ENCODE measurements around the gene GTF3C4. TPM values are rescaled to one million over a fixed set of nuclear protein-coding genes. Genes with fewer than 3 reads are reported as not detected.

Gene GTF3C4
- total RNA-seq, 1 donor from 2014 or later = 12.5 TPM

DNA sequence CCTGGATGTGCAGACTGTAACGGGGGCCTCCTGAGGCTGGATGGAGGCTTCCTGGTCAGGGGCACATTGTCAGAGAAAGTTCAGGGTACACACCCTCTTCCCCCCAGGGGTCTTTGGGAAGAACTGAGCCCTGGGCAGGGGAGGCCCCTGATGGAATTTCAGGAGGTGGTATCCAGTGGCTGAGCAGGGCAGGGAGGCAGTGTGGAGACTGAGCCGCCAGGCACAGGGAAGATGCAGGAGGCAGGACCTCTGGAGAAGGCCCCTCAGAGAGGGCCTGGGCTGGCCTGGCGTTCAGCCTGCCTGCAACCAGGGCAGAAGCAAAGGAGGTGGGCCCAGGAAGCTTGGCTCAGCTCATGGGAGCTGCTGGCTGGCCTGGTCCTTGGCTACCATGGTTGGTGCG is 53.5 kb downstream of the GTF3C4 start:
- Histone ChIP-seq H3K4me1 (ENCODE audit: control insufficient read depth in 3 of 3, insufficient read depth in 3 of 3, low read length in 3 of 3) (no peaks in the 10 kb centered on the region), H3K9me3 (ENCODE audit: control insufficient read depth in 3 of 3, low read length in 3 of 3) (no peaks in the 10 kb centered on the region), H3K27ac (ENCODE audit: low read depth, low read length) (no peak overlapping the region), H3K4me3 (ENCODE audit: low read length in 3 of 3) (no peak overlapping the region), H3K36me3 (ENCODE audit: control insufficient read depth in 3 of 3, insufficient read depth in 3 of 3, low read length in 3 of 3) (no peaks in the 10 kb centered on the region), H3K27me3 (ENCODE audit: control insufficient read depth in 3 of 3, insufficient read depth in 3 of 3, low read length in 3 of 3) (peaks cover 22 to 44% (median 27%) of the 10 kb centered on the region in 3 donors), H3K9ac (ENCODE audit: low read depth in 1 of 3, low read length in 3 of 3) (no peak overlapping the region)

GRCh38 chr9:132725306-132725705 is 55.0 kb downstream of the GTF3C4 start:
- no peaks in the 10 kb centered on the region for H3K36me3 ChIP-seq (ENCODE audit: control insufficient read depth in 3 of 3, insufficient read depth in 3 of 3, low read length in 3 of 3)
- no peak overlapping the region for H3K27ac ChIP-seq (ENCODE audit: low read depth, low read length)
- no peak overlapping the region for H3K4me3 ChIP-seq (ENCODE audit: low read length in 3 of 3)
- no peaks in the 10 kb centered on the region for H3K9me3 ChIP-seq (ENCODE audit: control insufficient read depth in 3 of 3, low read length in 3 of 3)
- no peaks in the 10 kb centered on the region for H3K4me1 ChIP-seq (ENCODE audit: control insufficient read depth in 3 of 3, insufficient read depth in 3 of 3, low read length in 3 of 3)
- peaks cover 17 to 39% (median 25%) of the 10 kb centered on the region in 3 donors for H3K27me3 ChIP-seq (ENCODE audit: control insufficient read depth in 3 of 3, insufficient read depth in 3 of 3, low read length in 3 of 3)
- no peak overlapping the region for H3K9ac ChIP-seq (ENCODE audit: low read depth in 1 of 3, low read length in 3 of 3)

GRCh38 chr9:132726576-132727130 is 56.4 kb downstream of the GTF3C4 start:
- H3K4me1 ChIP-seq (ENCODE audit: control insufficient read depth in 3 of 3, insufficient read depth in 3 of 3, low read length in 3 of 3) = no peaks in the 10 kb centered on the region
- H3K36me3 ChIP-seq (ENCODE audit: control insufficient read depth in 3 of 3, insufficient read depth in 3 of 3, low read length in 3 of 3) = no peaks in the 10 kb centered on the region
- peaks cover 20 to 38% (median 23%) of the 10 kb centered on the region in 3 donors for H3K27me3 ChIP-seq (ENCODE audit: control insufficient read depth in 3 of 3, insufficient read depth in 3 of 3, low read length in 3 of 3)
- no peak overlapping the region for H3K27ac ChIP-seq (ENCODE audit: low read depth, low read length)
- H3K4me3 ChIP-seq (ENCODE audit: low read length in 3 of 3) = no peak overlapping the region
- no peak overlapping the region for H3K9ac ChIP-seq (ENCODE audit: low read depth in 1 of 3, low read length in 3 of 3)
- no peaks in the 10 kb centered on the region for H3K9me3 ChIP-seq (ENCODE audit: control insufficient read depth in 3 of 3, low read length in 3 of 3)

DNA sequence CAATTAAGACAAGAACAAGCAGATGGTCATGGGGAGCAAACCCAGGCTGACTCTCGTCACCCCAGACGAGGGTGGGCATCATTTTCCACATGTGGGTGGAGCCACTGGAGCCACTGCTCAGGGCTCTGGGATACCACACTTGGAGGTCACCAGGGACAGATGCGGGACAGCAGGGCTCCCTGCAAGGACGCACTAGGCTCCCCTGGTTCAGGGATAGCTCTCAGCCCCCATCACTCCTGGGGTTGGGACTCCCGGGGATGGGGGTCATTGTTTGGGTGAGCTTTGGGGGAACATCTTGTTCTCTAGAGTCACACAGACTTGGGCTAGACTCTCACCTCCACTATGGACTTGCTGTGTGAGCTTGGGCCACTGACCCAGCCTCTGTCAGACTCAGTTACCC is 57.8 kb downstream of the GTF3C4 start:
- Histone ChIP-seq H3K9me3 (ENCODE audit: control insufficient read depth in 3 of 3, low read length in 3 of 3) (no peaks in the 10 kb centered on the region), H3K27ac (ENCODE audit: low read depth, low read length) (no peak overlapping the region), H3K36me3 (ENCODE audit: control insufficient read depth in 3 of 3, insufficient read depth in 3 of 3, low read length in 3 of 3) (no peaks in the 10 kb centered on the region), H3K4me1 (ENCODE audit: control insufficient read depth in 3 of 3, insufficient read depth in 3 of 3, low read length in 3 of 3) (peaks cover 0 to under 1% (median 0%) of the 10 kb centered on the region in 3 donors), H3K4me3 (ENCODE audit: low read length in 3 of 3) (no peak overlapping the region), H3K9ac (ENCODE audit: low read depth in 1 of 3, low read length in 3 of 3) (no peak overlapping the region), H3K27me3 (ENCODE audit: control insufficient read depth in 3 of 3, insufficient read depth in 3 of 3, low read length in 3 of 3) (peaks cover 15 to 30% (median 23%) of the 10 kb centered on the region in 3 donors)

DNA sequence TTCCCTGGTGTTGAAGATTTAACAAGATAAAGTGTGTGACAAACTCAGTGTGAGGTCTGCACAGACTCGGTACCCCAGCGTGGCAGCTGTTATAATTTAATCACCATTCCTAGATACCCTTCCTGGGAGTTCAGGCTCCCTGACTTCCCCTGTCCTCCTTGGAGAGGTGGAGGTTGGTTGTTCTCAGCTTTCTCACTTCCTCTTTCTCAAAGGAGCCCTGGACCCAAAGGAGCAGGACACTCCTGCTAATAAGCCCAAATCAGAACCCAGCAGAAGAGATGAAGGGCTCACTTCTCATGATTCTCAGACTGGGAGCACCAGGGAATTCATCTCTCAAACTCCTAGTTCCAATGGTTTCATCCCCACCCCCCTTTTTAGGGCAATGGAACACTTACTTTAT is 58.2 kb downstream of the GTF3C4 start:
- peaks cover 15 to 32% (median 27%) of the 10 kb centered on the region in 3 donors for H3K27me3 ChIP-seq (ENCODE audit: control insufficient read depth in 3 of 3, insufficient read depth in 3 of 3, low read length in 3 of 3)
- no peaks in the 10 kb centered on the region for H3K36me3 ChIP-seq (ENCODE audit: control insufficient read depth in 3 of 3, insufficient read depth in 3 of 3, low read length in 3 of 3)
- H3K9ac ChIP-seq (ENCODE audit: low read depth in 1 of 3, low read length in 3 of 3) = no peak overlapping the region
- no peak overlapping the region for H3K27ac ChIP-seq (ENCODE audit: low read depth, low read length)
- no peak overlapping the region for H3K4me3 ChIP-seq (ENCODE audit: low read length in 3 of 3)
- H3K4me1 ChIP-seq (ENCODE audit: control insufficient read depth in 3 of 3, insufficient read depth in 3 of 3, low read length in 3 of 3) = peaks cover 0 to 4% (median 0%) of the 10 kb centered on the region in 3 donors
- H3K9me3 ChIP-seq (ENCODE audit: control insufficient read depth in 3 of 3, low read length in 3 of 3) = no peaks in the 10 kb centered on the region

GRCh38 chr9:132729235-132729890 is 59.1 kb downstream of the GTF3C4 start:
- Histone ChIP-seq H3K4me3 (ENCODE audit: low read length in 3 of 3) (no peak overlapping the region), H3K36me3 (ENCODE audit: control insufficient read depth in 3 of 3, insufficient read depth in 3 of 3, low read length in 3 of 3) (no peaks in the 10 kb centered on the region), H3K27me3 (ENCODE audit: control insufficient read depth in 3 of 3, insufficient read depth in 3 of 3, low read length in 3 of 3) (peaks cover 15 to 34% (median 29%) of the 10 kb centered on the region in 3 donors), H3K27ac (ENCODE audit: low read depth, low read length) (no peak overlapping the region), H3K4me1 (ENCODE audit: control insufficient read depth in 3 of 3, insufficient read depth in 3 of 3, low read length in 3 of 3) (peaks cover 0 to 4% (median 0%) of the 10 kb centered on the region in 3 donors), H3K9ac (ENCODE audit: low read depth in 1 of 3, low read length in 3 of 3) (no peak overlapping the region), H3K9me3 (ENCODE audit: control insufficient read depth in 3 of 3, low read length in 3 of 3) (no peaks in the 10 kb centered on the region)

DNA sequence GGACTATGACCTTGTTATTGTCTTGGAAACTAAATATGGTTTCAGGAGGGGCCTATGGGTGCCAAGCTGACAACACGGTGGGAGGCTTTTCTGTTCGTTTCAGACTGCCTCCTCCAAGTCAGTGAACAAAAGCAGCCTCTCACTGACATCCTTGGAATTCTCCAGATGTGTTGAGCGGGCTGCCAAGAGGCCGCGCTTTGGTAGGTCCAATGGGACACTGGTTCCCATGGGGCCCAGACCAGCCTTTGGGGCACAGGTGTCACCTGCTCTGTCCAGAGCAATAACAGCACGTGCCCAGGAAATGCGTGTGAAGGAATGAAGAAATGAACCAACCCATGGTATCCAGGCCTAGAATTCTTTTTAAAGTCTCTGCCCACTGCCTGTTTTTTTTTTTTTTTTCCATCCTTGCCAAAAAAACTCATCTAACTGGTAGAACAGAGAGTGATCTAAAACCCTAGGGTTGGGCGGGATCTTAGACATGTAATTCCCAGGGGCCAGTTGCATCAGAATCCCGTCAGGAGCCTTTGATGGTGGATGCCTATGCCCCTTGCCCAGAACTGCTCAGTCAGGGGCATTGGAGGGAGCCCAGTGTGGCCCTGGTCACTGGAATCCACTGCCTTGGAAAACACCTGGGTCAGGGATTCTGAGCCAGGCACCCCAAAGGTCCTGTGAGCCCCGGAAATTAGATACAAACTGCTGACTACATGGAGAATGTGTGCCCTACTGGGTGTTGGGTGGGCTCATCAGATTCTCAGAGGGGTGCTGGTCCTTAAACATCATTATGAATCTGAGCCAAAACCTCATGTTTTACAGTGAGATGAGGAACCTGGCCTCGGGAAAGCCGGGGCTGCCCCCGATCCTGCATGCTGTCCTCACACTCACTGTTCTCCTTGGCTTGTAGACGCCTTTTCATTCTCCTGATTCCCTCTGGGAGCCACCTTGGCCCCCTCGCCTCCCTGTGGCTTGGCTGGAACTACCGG is 60.1 kb downstream of the GTF3C4 start:
- Histone ChIP-seq H3K4me3 (ENCODE audit: low read length in 3 of 3) (no peak overlapping the region), H3K36me3 (ENCODE audit: control insufficient read depth in 3 of 3, insufficient read depth in 3 of 3, low read length in 3 of 3) (no peaks in the 10 kb centered on the region), H3K27me3 (ENCODE audit: control insufficient read depth in 3 of 3, insufficient read depth in 3 of 3, low read length in 3 of 3) (peaks cover 13 to 38% (median 29%) of the 10 kb centered on the region in 3 donors), H3K9ac (ENCODE audit: low read depth in 1 of 3, low read length in 3 of 3) (no peak overlapping the region), H3K27ac (ENCODE audit: low read depth, low read length) (no peak overlapping the region), H3K9me3 (ENCODE audit: control insufficient read depth in 3 of 3, low read length in 3 of 3) (no peaks in the 10 kb centered on the region), H3K4me1 (ENCODE audit: control insufficient read depth in 3 of 3, insufficient read depth in 3 of 3, low read length in 3 of 3) (peaks cover 0 to 4% (median 0%) of the 10 kb centered on the region in 3 donors)

DNA sequence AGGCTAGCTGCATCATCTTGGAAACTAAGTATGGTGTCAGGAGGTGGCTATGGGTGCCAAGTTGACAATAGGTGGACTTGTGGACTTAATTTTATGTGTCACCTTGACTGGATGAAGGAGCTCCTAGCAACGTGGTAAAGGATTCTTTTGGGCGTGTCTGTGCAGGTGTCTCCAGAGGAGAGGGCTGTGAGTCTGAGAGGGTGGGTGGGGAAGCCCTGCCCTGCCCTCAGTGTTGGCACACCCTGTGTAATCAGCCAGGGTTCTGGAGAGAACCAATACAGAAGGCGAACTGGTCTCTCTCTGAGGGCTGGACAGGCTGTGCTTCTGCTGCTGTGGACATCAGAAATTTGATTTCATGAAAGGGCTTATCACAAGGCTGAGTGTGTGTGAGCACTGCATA is 61.0 kb downstream of the GTF3C4 start:
- Histone ChIP-seq H3K4me1 (ENCODE audit: control insufficient read depth in 3 of 3, insufficient read depth in 3 of 3, low read length in 3 of 3) (peaks cover 0 to 4% (median 0%) of the 10 kb centered on the region in 3 donors), H3K36me3 (ENCODE audit: control insufficient read depth in 3 of 3, insufficient read depth in 3 of 3, low read length in 3 of 3) (no peaks in the 10 kb centered on the region), H3K9ac (ENCODE audit: low read depth in 1 of 3, low read length in 3 of 3) (no peak overlapping the region), H3K27ac (ENCODE audit: low read depth, low read length) (no peak overlapping the region), H3K9me3 (ENCODE audit: control insufficient read depth in 3 of 3, low read length in 3 of 3) (no peaks in the 10 kb centered on the region), H3K4me3 (ENCODE audit: low read length in 3 of 3) (no peak overlapping the region), H3K27me3 (ENCODE audit: control insufficient read depth in 3 of 3, insufficient read depth in 3 of 3, low read length in 3 of 3) (peaks cover 7 to 34% (median 27%) of the 10 kb centered on the region in 3 donors)

GRCh38 chr9:132732326-132733259 is 62.3 kb downstream of the GTF3C4 start:
- no peak overlapping the region for H3K9ac ChIP-seq (ENCODE audit: low read depth in 1 of 3, low read length in 3 of 3)
- peaks cover 6 to 31% (median 26%) of the 10 kb centered on the region in 3 donors for H3K27me3 ChIP-seq (ENCODE audit: control insufficient read depth in 3 of 3, insufficient read depth in 3 of 3, low read length in 3 of 3)
- H3K36me3 ChIP-seq (ENCODE audit: control insufficient read depth in 3 of 3, insufficient read depth in 3 of 3, low read length in 3 of 3) = no peaks in the 10 kb centered on the region
- H3K9me3 ChIP-seq (ENCODE audit: control insufficient read depth in 3 of 3, low read length in 3 of 3) = no peaks in the 10 kb centered on the region
- peaks cover 0 to 4% (median 0%) of the 10 kb centered on the region in 3 donors for H3K4me1 ChIP-seq (ENCODE audit: control insufficient read depth in 3 of 3, insufficient read depth in 3 of 3, low read length in 3 of 3)
- H3K27ac ChIP-seq (ENCODE audit: low read depth, low read length) = no peak overlapping the region
- H3K4me3 ChIP-seq (ENCODE audit: low read length in 3 of 3) = no peak overlapping the region

Data from skeletal muscle tissue (tissue), 4 donors.